ENCODE data around the gene CYP3A5.
"Not testable (repeated sequence)": the region's sequence is repeated elsewhere in the genome, so short reads cannot be mapped to it uniquely, and the experiment has no call there.

Gene CYP3A5

DNA sequence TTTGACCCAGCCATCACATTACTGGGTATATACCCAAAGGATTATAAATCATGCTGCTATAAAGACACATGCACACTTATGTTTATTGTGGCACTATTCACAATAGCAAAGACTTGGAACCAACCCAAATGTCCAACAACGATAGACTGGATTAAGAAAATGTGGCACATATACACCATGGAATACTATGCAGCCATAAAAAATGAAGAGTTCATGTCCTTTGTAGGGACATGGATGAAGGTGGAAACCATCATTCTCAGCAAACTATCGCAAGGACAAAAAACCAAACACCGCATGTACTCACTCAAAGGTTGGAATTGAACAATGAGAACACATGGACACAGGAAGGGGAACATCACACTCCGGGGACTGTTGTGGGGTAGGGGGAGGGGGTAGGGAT, 11.1 kb upstream of the CYP3A5 start:
- not testable (repeated sequence) for H3K4me3 ChIP-seq, H3K27ac ChIP-seq

DNA sequence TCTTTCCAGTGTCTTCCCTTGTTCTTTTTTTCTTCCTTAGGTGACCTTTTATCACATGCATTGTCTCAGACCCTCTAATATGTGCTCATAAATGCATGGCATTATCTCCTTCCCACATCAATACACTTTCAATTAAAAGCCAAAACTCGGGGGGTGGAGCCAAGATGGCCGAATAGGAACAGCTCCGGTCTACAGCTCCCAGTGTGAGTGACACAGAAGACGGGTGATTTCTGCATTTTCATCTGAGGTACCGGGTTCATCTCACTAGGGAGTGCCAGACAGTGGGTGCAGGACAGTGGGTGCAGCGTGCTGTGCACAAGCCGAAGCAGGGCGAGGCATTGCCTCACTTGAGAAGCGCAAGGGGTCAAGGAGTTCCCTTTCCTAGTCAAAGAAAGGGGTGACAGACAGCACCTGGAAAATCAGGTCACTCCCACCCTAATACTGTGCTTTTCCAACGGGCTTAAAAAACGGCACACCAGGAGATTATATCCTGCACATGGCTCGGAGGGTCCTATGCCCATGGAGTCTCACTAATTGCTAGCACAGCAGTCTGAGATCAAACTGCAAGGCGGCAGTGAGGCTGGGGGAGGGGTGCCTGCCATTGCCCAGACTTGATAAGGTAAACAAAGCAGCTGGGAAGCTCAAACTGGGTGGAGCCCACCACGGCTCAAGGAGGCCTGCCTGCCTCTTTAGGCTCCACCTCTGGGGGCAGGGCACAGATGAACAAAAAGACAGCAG, 6.2 kb upstream of the CYP3A5 start:
- not testable (repeated sequence) for H3K27ac ChIP-seq

DNA sequence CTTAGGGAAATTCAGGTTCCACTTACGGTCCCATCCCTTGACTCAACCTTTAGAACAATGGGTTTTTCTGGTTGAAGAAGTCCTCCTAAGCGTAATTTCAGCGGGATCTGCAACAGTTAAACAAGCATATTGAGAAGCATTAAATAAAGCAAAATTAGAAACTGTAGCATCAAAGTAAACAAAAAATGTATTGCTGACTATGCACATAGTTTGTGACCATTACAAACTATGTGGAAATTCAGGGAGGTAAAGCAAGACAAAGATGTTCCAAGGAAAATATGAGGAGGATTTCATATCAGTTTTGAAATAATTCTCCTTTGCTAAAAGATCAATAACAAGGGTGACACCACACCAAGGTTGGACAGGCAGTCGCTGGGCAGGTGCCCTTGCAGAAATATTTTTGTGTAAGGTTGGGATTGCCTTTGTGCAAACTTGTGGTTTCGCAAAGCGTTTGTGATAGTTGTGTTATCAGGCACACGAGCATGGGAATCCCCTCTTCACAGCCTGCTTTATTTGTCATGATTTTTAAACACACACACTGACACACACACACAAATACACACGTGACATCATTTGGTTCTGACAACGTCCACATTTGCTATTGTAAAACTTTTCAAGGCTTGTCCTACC, 5.4 kb upstream of the CYP3A5 start:
- H3K27ac ChIP-seq, result no peak overlapping the region
- H3K4me3 ChIP-seq, result no peak overlapping the region

More for the DNA sequence above, 6.2 kb upstream of the CYP3A5 start:
- not testable (repeated sequence) for H3K4me3 ChIP-seq

DNA sequence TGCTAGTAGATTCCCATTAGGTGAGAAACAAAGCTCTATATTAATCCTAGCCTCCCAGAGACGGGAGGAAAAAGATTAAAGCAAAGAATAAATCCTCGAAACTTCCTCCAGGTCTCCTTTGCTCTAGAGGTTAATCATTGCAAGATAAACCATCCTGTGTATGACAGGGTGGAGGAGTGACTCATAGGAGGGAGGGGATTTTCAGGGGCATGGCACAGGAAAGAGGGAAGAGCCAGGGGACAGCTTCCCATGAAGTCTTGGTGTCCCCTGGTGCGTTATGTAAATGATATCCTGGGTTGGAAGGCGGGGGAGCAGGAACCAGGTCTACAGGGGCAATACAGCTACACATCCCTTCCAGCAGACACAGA, 780 bp downstream of the CYP3A5 start:
- Histone ChIP-seq H3K4me3 (peak overlapping the region in 4 of 7 experiments; percentile 8 to 18 (median 12)), H3K27ac (peak overlapping the region in 6 of 21 experiments; percentile 6 to 59 (median 42))

DNA sequence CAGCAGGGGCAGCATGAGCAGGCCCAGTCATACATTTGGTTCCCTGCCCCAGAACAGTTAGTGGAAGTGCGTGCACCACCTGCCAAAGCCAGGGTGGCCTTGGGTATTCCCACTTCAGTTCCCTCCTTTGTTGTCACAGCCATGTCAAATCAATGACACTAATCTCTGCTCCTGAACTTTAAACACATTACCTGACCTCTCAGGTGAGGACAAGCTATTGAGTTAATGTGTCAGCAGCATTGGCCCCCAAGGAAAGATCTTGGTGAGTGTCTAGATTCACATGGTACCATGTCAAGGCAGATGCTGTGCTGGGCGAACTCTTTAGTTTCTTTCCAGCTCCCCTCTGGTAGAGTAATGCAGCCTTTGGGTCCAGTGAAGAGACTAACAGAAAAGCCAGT, 2.1 kb downstream of the CYP3A5 start:
- Histone ChIP-seq H3K4me3 (no peak overlapping the region), H3K27ac (no peak overlapping the region)

DNA sequence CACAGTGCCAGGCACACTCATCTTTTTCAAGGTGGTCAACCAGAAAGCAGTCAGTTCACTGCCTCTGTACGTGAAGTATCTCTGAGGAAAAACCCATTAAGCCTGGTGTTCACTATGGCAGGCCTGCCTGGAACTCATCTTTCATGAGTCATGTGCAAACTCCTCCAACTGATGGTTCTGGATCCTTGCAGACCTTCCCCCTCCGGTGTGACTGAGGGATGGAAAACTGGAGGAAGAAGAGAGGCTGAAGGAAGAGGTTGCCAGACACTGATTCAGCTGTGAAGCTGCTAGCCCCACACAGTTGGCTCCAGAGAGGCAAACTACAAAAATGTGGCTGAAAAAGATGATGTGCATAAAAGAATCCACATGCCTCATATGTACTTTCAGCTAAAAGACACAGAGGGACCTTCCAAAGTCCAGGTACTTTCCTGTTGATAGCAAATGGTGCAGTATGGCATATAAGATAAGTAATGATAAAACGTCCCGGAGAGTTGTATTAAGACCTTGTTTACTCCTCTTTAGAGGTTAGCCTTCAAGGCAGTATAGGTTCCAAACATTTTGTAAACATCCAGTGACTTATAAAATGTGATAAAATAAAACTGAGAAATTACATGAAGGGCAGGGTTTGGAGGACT, 2.7 kb downstream of the CYP3A5 start:
- H3K4me3 ChIP-seq, result no peak overlapping the region
- H3K27ac ChIP-seq, result no peak overlapping the region

DNA sequence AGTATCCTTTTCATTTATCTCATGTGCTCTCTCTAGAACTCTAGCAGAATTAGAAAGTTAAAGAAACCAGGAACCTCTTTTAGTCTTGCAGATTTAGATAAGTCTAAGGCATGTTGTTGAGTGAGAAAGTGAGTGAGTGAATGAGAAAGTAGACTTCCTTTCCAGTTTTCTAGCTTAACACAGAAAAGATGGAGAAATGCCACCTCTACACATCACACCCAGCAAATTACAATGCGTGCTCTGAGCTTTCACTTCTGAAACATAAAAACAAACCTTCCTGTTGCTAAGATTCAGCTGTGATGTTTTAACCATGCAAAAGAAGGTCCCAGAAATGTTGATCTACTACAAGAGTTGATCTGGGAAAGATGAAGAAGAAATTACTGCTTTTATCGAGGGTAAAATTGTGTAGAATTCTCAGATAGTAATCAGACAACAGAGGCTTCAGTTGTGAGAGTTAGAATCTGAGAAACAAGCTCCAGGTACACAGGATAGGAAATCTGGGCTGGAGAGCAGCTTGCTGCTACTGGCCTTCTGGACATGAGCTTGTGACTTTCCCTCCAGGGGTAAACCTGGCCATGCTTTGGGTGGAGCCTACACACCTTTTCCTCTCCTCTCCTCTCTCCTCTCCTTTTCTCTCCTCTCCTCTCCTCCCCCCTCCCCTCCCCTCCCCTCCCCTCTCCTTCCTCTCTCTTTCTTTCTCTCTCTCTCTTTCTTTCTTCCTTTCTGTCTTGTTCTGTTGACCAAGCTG, 4.6 kb downstream of the CYP3A5 start:
- no peak overlapping the region for H3K27ac ChIP-seq

DNA sequence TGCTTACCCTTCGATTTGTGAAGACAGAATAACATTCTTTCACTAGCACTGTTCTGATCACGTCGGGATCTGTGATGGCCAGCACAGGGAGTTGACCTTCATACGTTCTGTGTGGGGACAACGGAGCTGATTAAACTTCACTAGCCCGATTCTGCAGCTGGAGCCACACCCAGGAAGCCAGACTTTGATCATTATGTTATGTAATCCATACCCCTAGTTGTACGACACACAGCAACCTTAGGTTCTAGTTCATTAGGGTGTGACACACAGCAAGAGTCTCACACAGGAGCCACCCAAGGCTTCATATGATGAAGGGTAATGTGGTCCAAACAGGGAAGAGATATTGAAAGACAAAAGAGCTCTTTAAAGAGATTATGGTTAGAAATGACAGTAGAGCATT, 7.2 kb downstream of the CYP3A5 start:
- Histone ChIP-seq H3K27ac (no peak overlapping the region), H3K4me3 (no peak overlapping the region)

More for the DNA sequence above, 4.6 kb downstream of the CYP3A5 start:
- no peak overlapping the region for H3K4me3 ChIP-seq

DNA sequence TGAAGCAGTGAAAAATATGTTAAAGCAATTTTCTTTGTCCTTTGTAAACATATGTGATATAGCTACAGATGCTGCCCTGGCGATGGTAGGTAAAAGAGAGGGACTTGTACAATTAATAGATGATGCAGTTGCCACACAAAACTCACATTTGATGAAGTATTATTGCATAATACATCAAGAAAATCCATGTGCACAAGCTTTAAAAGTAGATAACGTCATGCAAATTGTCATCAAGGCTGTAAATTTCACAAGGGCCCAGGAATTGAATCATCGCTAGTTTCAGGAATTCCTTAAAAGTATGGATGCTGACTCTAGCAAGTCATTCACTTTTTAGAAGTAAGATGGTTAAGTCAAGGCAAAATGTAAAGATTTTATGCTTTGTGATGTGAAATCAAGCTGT, 10.0 kb downstream of the CYP3A5 start:
- Histone ChIP-seq H3K4me3 (no peak overlapping the region), H3K27ac (no peak overlapping the region)

DNA sequence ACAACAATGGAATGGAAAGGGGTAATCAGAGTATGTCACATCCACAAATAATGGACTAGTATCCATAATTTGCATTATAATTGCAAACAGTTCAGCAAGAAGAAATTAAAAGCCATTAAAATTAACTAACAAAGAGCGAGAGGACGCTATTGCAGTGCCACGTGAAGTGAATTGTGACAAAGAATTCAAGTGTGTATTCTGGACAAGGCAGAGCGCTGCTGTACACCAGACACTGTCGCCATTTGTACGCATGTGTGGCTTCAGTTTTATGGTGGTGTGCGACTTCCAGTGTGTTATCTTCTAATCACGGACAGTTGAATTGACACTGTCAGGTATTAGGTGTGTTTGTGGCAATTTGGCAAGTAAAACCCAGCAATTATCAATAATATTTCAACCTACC, 11.3 kb downstream of the CYP3A5 start:
- Histone ChIP-seq H3K4me3 (no peak overlapping the region), H3K27ac (no peak overlapping the region)

DNA sequence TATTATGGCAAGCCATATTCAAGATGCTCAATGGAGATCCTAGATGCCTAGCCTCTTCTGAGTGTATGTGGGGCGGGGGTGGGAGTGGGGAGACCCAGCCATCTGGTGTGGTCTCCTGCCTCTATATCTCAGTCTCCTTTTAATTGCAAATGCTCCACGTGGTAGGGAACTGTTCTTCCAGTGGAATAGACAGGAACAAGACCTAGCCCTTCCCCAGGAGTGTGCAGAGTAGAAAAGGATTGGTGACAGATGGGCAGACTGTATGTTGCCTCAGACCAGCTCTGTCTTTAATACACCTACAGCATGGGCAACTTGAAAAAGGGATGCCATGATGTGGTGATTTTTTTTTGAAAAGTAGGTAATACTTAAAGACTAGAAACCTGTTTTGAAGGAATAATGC, 12.6 kb downstream of the CYP3A5 start:
- Histone ChIP-seq H3K27ac (no peak overlapping the region), H3K4me3 (no peak overlapping the region)

DNA sequence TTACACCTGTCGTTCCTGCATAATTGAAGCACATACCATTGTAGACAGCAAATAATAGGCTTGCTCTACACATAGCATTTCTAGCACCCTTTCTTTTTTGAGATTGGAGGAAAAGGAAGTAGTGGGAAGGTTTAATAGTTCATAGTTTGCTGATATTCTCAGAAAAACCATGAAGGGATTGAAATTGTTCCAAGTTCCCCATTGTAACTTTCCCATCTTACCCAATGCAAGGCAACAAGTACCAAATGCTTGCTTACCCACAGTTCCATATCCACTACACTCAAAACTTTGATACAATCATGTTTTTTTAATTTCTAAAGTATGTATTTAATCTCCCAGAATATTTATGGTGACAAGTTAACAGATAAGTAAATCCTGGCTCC, 13.8 kb downstream of the CYP3A5 start:
- Histone ChIP-seq H3K27ac (no peak overlapping the region), H3K4me3 (no peak overlapping the region)

DNA sequence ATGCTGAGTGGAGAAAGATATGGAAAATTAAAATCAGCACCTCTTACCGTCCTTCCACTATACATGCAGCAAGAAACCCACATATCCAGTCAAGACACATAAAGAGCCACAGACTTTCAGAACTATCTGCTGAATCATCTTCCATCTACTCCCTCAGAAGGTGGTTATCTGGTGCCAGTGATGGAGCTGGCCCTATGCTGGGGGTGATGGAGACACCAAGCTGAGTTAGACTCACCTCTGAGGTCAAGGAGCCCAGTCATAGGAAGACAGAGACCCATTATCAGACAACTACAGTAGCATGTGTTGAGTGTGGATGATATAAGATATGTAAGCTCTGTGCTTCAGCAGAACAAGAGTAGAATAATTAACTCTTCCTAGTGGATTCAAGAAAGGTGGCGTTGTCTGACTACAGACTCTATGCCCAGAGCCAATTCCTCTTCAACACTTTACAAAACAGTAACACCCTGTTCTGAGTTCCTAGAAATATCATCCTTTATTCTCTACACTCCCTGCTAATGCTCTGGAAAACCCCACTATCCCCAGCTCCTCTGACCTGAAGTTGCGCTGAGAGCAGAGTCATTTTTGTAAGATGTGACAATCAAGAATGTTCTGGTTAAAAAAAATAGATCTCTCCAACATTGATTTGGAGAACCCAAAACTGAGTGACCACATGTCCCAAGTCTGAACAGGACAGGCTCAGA, 14.3 kb downstream of the CYP3A5 start:
- H3K4me3 ChIP-seq, result no peak overlapping the region
- no peak overlapping the region for H3K27ac ChIP-seq

DNA sequence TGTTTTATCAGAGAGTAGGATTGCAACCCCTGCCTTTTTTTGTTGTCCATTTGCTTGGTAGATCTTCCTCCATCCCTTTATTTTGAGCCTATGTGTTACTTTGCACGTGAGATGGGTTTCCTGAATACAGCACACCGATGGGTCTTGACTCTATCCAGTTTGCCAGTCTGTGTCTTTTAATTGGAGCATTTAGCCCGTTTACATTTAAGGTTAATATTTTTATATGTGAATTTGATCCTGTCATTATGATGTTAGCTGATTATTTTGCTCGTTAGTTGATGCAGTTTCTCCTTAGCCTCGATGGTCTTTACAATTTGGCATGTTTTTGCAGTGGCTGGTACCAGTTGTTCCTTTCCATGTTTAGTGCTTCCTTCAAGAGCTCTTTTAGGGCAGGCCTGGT, 21.9 kb downstream of the CYP3A5 start:
- H3K4me3 ChIP-seq, H3K27ac ChIP-seq: not testable (repeated sequence)

DNA sequence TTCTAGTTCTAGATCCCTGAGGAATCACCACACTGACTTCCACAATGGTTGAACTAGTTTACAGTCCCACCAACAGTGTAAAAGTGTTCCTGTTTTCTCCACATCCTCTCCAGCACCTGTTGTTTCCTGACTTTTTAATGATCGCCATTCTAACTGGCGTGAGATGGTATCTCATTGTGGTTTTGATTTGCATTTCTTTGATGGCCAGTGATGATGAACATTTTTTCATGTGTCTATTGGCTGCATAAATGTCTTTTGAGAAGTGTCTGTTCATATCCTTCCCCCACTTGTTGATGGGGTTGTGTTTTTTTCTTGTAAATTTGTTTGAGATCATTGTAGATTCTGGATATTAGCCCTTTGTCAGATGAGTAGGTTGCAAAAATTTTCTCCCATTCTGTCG, 25.2 kb downstream of the CYP3A5 start:
- H3K4me3 ChIP-seq, H3K27ac ChIP-seq: not testable (repeated sequence)

DNA sequence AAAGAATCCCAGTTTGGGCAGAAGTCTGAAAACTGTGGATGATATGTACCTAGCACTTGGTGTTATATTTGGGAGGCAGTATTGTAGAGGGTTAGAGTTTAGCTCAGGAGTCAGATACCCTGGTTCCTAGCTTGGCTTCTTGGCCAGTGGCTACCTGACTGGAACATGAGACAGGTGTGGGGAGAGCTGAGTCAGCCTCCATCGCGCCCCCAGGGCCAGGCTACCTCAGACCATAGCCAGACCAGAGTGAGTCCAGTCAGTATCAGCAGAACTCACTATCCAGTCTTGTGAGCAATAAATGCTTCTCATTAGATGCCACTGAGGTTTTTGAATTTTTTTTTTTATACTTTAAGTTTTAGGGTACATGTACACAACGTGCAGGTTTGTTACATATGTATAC, 26.0 kb downstream of the CYP3A5 start:
- H3K27ac ChIP-seq, result no peak overlapping the region
- no peak overlapping the region for H3K4me3 ChIP-seq

DNA sequence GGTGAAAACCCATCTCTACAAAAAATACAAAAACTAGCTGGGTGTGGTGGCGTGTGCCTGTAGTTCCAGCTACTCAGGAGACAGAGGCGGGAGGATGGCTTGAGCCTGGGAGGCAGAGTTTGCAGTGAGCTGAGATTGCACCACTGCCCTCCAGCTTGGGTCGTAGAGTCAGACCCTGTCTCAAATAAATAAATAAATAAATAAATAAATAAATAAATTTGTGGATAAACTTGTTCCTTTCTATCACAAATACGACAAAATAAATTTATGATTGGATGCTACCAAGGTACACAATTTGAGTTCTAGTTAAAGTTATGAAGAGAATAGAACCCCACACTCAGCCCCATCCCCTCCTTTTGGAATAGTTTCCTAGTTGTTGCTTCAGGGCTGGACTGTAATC, 26.5 kb downstream of the CYP3A5 start:
- not testable (repeated sequence) for H3K4me3 ChIP-seq, H3K27ac ChIP-seq

DNA sequence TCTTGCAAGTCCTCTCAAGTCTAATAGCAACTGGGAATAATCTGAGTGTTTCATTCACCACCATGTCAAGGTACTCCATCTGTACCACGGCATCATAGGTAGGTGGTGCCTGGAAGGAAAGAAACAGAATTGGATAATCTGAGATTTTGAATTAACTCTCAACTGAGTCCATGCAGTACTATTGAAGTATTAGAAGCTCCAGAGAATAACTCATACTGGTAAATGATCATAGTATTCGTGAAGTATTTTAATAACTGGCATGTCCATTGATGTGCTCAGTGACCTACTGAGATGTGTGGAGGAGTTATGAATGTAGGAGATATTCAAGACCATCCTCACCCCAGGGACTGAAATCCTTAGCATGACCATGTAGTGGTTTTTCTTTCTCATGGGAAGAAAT, 27.1 kb downstream of the CYP3A5 start:
- Histone ChIP-seq H3K4me3 (no peak overlapping the region), H3K27ac (no peak overlapping the region)

DNA sequence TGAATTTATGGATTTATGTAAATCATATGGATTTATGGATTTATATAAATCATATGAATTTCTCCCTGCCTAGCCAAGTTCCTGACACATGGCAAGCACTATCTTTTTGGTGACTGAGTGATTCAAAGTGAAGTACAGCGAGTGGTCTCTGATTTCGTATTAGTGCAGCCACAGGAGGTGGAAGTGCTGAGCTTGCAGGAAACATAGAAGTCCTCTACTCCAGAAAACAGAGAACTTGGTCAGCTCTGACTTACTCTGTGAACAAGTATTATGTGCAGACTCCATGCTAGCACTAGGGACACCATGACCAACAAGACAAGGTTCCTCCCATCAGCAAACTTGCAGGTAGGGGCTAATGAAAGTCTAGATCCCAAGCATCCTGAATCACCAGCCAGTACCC, 28.5 kb downstream of the CYP3A5 start:
- H3K4me3 ChIP-seq, result no peak overlapping the region

DNA sequence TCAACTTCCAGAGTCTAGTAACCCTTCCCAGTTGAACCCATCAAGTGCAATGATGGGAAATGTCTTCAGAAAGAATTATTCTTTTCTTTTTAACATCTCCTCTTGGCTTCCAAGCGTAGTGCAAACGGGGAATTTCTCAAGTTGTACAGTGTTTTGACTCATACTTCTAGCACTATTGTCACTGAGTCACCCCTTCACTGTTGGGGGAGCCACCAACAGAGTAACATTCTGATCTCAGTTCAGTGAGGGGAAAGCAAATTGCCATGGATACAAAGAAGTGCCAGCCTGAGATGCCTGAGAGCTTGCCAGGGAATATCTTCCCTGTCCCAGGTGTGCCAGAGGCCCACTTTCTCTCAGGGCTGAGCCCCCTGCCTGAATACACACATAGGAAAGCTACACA, 31.0 kb downstream of the CYP3A5 start:
- no peak overlapping the region for H3K4me3 ChIP-seq
- H3K27ac ChIP-seq, result no peak overlapping the region

More for the DNA sequence above, 28.5 kb downstream of the CYP3A5 start:
- no peak overlapping the region for H3K27ac ChIP-seq
